ENCODE measurements around the gene HMGCL.
A peak's percentile ranks its signal among the peaks of the same experiment; 100 is the strongest.

Gene HMGCL

GRCh38 chr1:23772854-23773242 is 52.4 kb downstream of the HMGCL start:
- DNase-seq, result no peak

- DNase-seq, result peak; percentile 88
Observed at GRCh38 chr1:23772049-23772853, 53.0 kb downstream of the HMGCL start.

GRCh38 chr1:23768733-23769132 is 56.5 kb downstream of the HMGCL start:
- no peak for DNase-seq

- no peak for DNase-seq
Observed at GRCh38 chr1:23763041-23763577, 62.1 kb downstream of the HMGCL start.

GRCh38 chr1:23759277-23759676 is 66.0 kb downstream of the HMGCL start:
- no peak for DNase-seq

- DNase-seq, result no peak
Observed at GRCh38 chr1:23757812-23758211, 67.4 kb downstream of the HMGCL start.

GRCh38 chr1:23756676-23757075 is 68.6 kb downstream of the HMGCL start:
- DNase-seq, result no peak

- DNase-seq, result no peak
Observed at GRCh38 chr1:23752909-23753308, 72.3 kb downstream of the HMGCL start.

All from stimulated activated CD4-positive, alpha-beta T cell treated with anti-CD3 and anti-CD28 coated beads, Interleukin-4, amount 100 ng/mL, for 24 hours (primary cell).